HepG2 (cell line): ENCODE measurements around the gene DNAAF3. TPM values are rescaled to one million over a fixed set of nuclear protein-coding genes. Genes with fewer than 3 reads are reported as not detected.
"Not testable (repeated sequence)": the region's sequence is repeated elsewhere in the genome, so short reads cannot be mapped to it uniquely, and the experiment has no call there.

ENCODE experiments used
- ATAC-seq: fragments of 200-7000 bp; cut with Tn5 transposase; 3 replicates; pipeline ENCODE4 v1.9.1; 2020; ENCODE audit warnings: mild to moderate bottlenecking, moderate library complexity
- BruUV-seq: library from RNA; stranded (reverse); fragments of 400-500 nt; replicated peaks from 2 replicates; lab custom pipeline; 2021; lab: Mats Ljungman, UMichigan
- CTCF ChIA-PET: fragments of 300-600 bp; formaldehyde crosslinking; extraction: SDS; loops from one replicate; lab custom pipeline; 2021; ENCODE audit warnings: low total read pairs, inconsistent platforms, low intra/inter-chr PET ratio; lab: Yijun Ruan, JAX
- POLR2A ChIA-PET: fragments of 350-600 bp; sonication (Branson Sonifier 250); formaldehyde crosslinking; loops from one replicate; lab custom pipeline; 2020; ENCODE audit warnings: antibody characterized with exemption, inconsistent platforms; lab: Yijun Ruan, JAX
- DNase-seq: peaks from one replicate; pipeline ENCODE4 v3.0.0-alpha.2; 2015; ENCODE audit warnings: low spot score
- FAIRE-seq: peaks from 3 replicates; lab custom pipeline; 2011; peaks lifted over from hg19 to GRCh38; lab: Jason Lieb, UNC
- H2AFZ ChIP-seq: one replicate; pipeline ENCODE4 v1.6.1; 2011; ENCODE audit warnings: low read length, inconsistent platforms
- H3K27ac ChIP-seq: fragments of 300-600 bp; 3 replicates; pipeline ENCODE4 v1.8.0; 2011; ENCODE audit warnings: mixed run types, mild to moderate bottlenecking, mixed read lengths, low read length, inconsistent platforms; ENCODE audit not compliant: insufficient read depth; ENCODE audit errors: extremely low read length
- H3K27me3 ChIP-seq, 2 experiments: fragments of 200-600 bp in 1 of 2; 2 replicates in 1 of 2; 3 replicates in 1 of 2; pipeline versions ENCODE4 v1.6.0 to v1.8.0; 2011; ENCODE audit warnings: low read length in 2 of 2, mild to moderate bottlenecking in 2 of 2, moderate library complexity in 2 of 2, inconsistent platforms in 1 of 2; ENCODE audit not compliant: insufficient read depth in 2 of 2, control insufficient read depth in 1 of 2
- H3K36me3 ChIP-seq, 2 experiments: fragments of 200-600 bp in 1 of 2; replicated peaks in 1 of 2; 2 replicates in 1 of 2; 3 replicates in 1 of 2; pipeline versions ENCODE4 v1.5.1 to v1.8.0; 2011; ENCODE audit warnings: low read length in 2 of 2, inconsistent platforms in 1 of 2; ENCODE audit not compliant: insufficient read depth in 2 of 2, control insufficient read depth in 1 of 2
- H3K4me1 ChIP-seq: 2 replicates; pipeline ENCODE4 v1.5.1; 2012; ENCODE audit warnings: low read length, inconsistent platforms; ENCODE audit not compliant: insufficient read depth
- H3K4me2 ChIP-seq: 2 replicates; pipeline ENCODE4 v1.6.0; 2011; ENCODE audit warnings: low read depth, low read length, inconsistent platforms
- H3K4me3 ChIP-seq, 3 experiments: fragments of 200-600 bp in 1 of 3; sonication (generic), shearing (Covaris generic) in 1 of 3; replicated peaks in 1 of 3; 2 replicates each; pipeline ENCODE4 v1.5.1; 2011 to 2016; ENCODE audit warnings: low read length in 3 of 3, inconsistent platforms in 2 of 3, low read depth in 2 of 3, mild to moderate bottlenecking in 2 of 3, control low read depth in 1 of 3, mixed read lengths in 1 of 3; ENCODE audit not compliant: insufficient read depth in 1 of 3
- H3K79me2 ChIP-seq: one replicate; pipeline ENCODE4 v1.6.1; 2011; ENCODE audit warnings: low read length, inconsistent platforms; ENCODE audit not compliant: insufficient read depth
- H3K9ac ChIP-seq: 2 replicates; pipeline ENCODE4 v1.6.0; 2011; ENCODE audit warnings: mild to moderate bottlenecking, low read depth, low read length, inconsistent platforms; ENCODE audit not compliant: insufficient read depth
- H3K9me3 ChIP-seq: 2 replicates; pipeline ENCODE4 v1.5.1; 2012; ENCODE audit warnings: mild to moderate bottlenecking, low read length
- H4K20me1 ChIP-seq: 2 replicates; pipeline ENCODE4 v1.6.0; 2011; ENCODE audit warnings: inconsistent platforms, mild to moderate bottlenecking, low read length, moderate library complexity; ENCODE audit not compliant: insufficient read depth
- CREM ChIP-seq, 2 experiments: sonication (generic) in 1 of 2; formaldehyde crosslinking in 1 of 2; IDR thresholded peaks; 2 replicates each; pipeline versions ENCODE4 v1.4.0 to v1.6.1; 2016 to 2020; ENCODE audit warnings: antibody characterized with exemption in 1 of 2, mild to moderate bottlenecking in 1 of 2, missing genetic modification reagents in 1 of 2
- KDM5B ChIP-seq: sonication (generic); formaldehyde crosslinking; IDR thresholded peaks from 2 replicates; pipeline ENCODE4 v1.4.0; 2020; ENCODE audit warnings: missing genetic modification reagents, mild to moderate bottlenecking, borderline replicate concordance
- PCBP2 ChIP-seq: fragments of 200-400 bp; formaldehyde crosslinking; optimal IDR thresholded peaks from 2 replicates; pipeline ENCODE3; 2018; ENCODE audit warnings: low read length, low read depth; ENCODE audit not compliant: poor library complexity, severe bottlenecking
- SKIL ChIP-seq: sonication (generic); formaldehyde crosslinking; IDR thresholded peaks from 2 replicates; pipeline ENCODE4 v1.8.0; 2022; ENCODE audit warnings: missing genetic modification reagents, mild to moderate bottlenecking, moderate library complexity, borderline replicate concordance
- SNAPC5 ChIP-seq: sonication (generic); formaldehyde crosslinking; IDR thresholded peaks from 2 replicates; pipeline ENCODE4 v1.8.1; 2023; ENCODE audit warnings: mild to moderate bottlenecking, missing genetic modification reagents, borderline replicate concordance
- ZBTB20 ChIP-seq: sonication (generic); formaldehyde crosslinking; IDR thresholded peaks from 2 replicates; pipeline ENCODE4 v1.8.1; 2023; ENCODE audit warnings: missing genetic modification reagents, low read depth, mild to moderate bottlenecking, borderline replicate concordance
- ZBTB38 ChIP-seq: sonication (generic); formaldehyde crosslinking; IDR thresholded peaks from 2 replicates; pipeline ENCODE4 v1.5.1; 2020; ENCODE audit warnings: mild to moderate bottlenecking, missing genetic modification reagents
- ZNF580 ChIP-seq: IDR thresholded peaks from 2 replicates; pipeline ENCODE4 v1.6.1; 2016; ENCODE audit warnings: low read depth, borderline replicate concordance
- ZSCAN22 ChIP-seq: sonication (generic); formaldehyde crosslinking; IDR thresholded peaks from 2 replicates; pipeline ENCODE4 v1.4.0; 2020; ENCODE audit warnings: mild to moderate bottlenecking, missing genetic modification reagents
- ZSCAN9 ChIP-seq: IDR thresholded peaks from 2 replicates; pipeline ENCODE4 v1.6.1; 2016; ENCODE audit warnings: borderline replicate concordance
- WGBS: methylation state at CpG from one replicate; pipeline ENCODE4 v1.1.6; 2017; ENCODE audit warnings: low lambda C conversion rate; 5-methylcytosine and 5-hydroxymethylcytosine counted together
- in situ Hi-C: cut with HindIII; loops from 2 replicates; pipeline ENCODE4 v1.10.0; 2017; ENCODE audit warnings: low pct_unique_long_range_greater_than_20kb; ENCODE audit not compliant: extremely low pct_ligation_motif_present
- intact Hi-C: fragments of 100-400 bp; cut with micrococcal nuclease; formaldehyde crosslinking; loops from one replicate; pipeline ENCODE4 v1.10.0; 2022; ENCODE audit not compliant: unreplicated experiment
- polyA plus RNA-seq, 8 experiments: library from polyadenylated mRNA; depleted of rRNA in 3 of 8; stranded (reverse) in 7 of 8; unstranded in 1 of 8; fragments of >200 nt; fragmentation: Illumina TruSeq in 4 of 8; extraction: Trizol in 4 of 8; gene quantifications; 2 replicates each; pipeline versions ENCODE4 v1.2.1 to v1.2.3, GENCODE V29; 2011 to 2016; ENCODE audit warnings: low read depth in 4 of 8, missing spikeins in 1 of 8, mixed read lengths in 1 of 8; ENCODE audit not compliant: insufficient read depth in 1 of 8
- total RNA-seq, 5 experiments: library from RNA; depleted of rRNA; stranded (reverse); fragments of >200 nt; fragmentation: Illumina TruSeq; extraction: Trizol; gene quantifications; 2 replicates each; pipeline ENCODE4 v1.2.3, GENCODE V29; 2016; ENCODE audit warnings: low read depth in 1 of 5
- TF ChIP-seq, protein P1 (sequence below): sonication (generic); formaldehyde crosslinking; IDR thresholded peaks from 2 replicates; pipeline ENCODE4 v1.8.0; 2022; ENCODE audit warnings: mild to moderate bottlenecking, missing genetic modification reagents

Gene DNAAF3
- total and polyA plus RNA-seq, 2 of the 13 experiments (the other 11 are each of a cell fraction or from before 2014, with no cell fraction given): 0.30 to 0.40 TPM

GRCh38 chr19:55173186-55173713 is 6.8 kb upstream of the DNAAF3 start (continued):
- TF ChIP-seq ZBTB38 (0 out of 2 replicates have a peak, but pooled peaks have one; percentile 37), ZNF580 (CRISPR knock-in tag) (no peak)

- BruUV-seq: no TSS peak
- TF ChIP-seq CREM (IDR thresholded peaks at IDR 0.05) (no peak), CREM (CRISPR knock-in tag; IDR thresholded peaks at IDR 0.05) (no peak), SNAPC5 (CRISPR knock-in tag) (no peak), ZSCAN22 (CRISPR knock-in tag) (no peak), ZBTB20 (CRISPR knock-in tag) (no peak), KDM5B (CRISPR knock-in tag) (no peak), SKIL (CRISPR knock-in tag) (no peak), ZSCAN9 (no peak), PCBP2 (no peak)
- TF ChIP-seq, protein P1, sequence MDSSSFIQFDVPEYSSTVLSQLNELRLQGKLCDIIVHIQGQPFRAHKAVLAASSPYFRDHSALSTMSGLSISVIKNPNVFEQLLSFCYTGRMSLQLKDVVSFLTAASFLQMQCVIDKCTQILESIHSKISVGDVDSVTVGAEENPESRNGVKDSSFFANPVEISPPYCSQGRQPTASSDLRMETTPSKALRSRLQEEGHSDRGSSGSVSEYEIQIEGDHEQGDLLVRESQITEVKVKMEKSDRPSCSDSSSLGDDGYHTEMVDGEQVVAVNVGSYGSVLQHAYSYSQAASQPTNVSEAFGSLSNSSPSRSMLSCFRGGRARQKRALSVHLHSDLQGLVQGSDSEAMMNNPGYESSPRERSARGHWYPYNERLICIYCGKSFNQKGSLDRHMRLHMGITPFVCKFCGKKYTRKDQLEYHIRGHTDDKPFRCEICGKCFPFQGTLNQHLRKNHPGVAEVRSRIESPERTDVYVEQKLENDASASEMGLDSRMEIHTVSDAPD (CRISPR knock-in tag): no peak
- TF ChIP-seq, all 625 proteins: peak for 0
- WGBS: 16% methylated on average over 12 of the region's 12 CpGs
- H3K4me2 ChIP-seq: peak overlapping the region; percentile 94; the same call in 1 of the 2 replicates
- DNase-seq: no peak
- ATAC-seq: peak; percentile 10; the same call in 2 of the 3 replicates
- in situ Hi-C loops: no loop called here
- intact Hi-C loops: no loop called here
- H2AFZ ChIP-seq: no peak overlapping the region
- H3K4me1 ChIP-seq: peaks cover 16% of the 10 kb centered on the region; the same call in 1 of the 2 replicates
- H3K9me3 ChIP-seq: no peaks in the 10 kb centered on the region
- peak overlapping the region in 1 of 3 experiments; percentile 77; a peak in 1 of 6 replicates for H3K4me3 ChIP-seq
- no peak overlapping the region for H3K27ac ChIP-seq
- H3K27me3 ChIP-seq: peaks cover 3 to 40% of the 10 kb centered on the region in 2 experiments
- H3K9ac ChIP-seq: no peak overlapping the region
- ChIA-PET POLR2A (interaction anchor here (1.4 to 1.7 kb wide), 2 partner anchors 34 to 36 kb away, joined by 3 to 7 read pairs; partner anchors contain the start of gene PTPRH), CTCF (no interaction called here)
- FAIRE-seq: no peak
- no peaks in the 10 kb centered on the region for H3K79me2 ChIP-seq
- H4K20me1 ChIP-seq: no peaks in the 10 kb centered on the region
- H3K36me3 ChIP-seq: no peaks in the 10 kb centered on the region
Observed at GRCh38 chr19:55172741-55173140, 6.3 kb upstream of the DNAAF3 start.

DNA sequence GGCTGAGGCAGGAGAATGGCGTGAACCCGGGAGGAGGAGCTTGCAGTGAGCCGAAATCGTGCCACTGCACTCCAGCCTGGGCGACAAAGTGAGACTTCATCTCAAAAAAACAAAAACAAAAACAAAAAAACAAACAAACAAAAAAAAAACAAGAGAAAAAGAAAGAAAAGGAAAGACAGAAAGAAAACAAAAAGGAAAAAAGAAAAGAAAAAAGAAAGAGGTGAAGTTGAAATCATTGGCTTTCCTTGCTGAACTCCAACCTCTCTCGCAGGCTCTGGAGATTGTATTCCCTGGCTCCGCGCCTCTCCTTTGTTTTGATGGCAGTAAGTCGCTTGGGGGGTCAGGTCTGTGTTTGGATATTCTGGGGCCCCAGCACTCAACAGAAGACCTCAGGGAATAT is 5.9 kb upstream of the DNAAF3 start:
- H3K4me3 ChIP-seq, H2AFZ ChIP-seq, DNase-seq, H4K20me1 ChIP-seq, FAIRE-seq, intact Hi-C loops, in situ Hi-C loops, H3K27ac ChIP-seq, BruUV-seq, H3K9ac ChIP-seq, CTCF ChIA-PET, H3K36me3 ChIP-seq, POLR2A ChIA-PET, H3K9me3 ChIP-seq, H3K4me2 ChIP-seq, ATAC-seq, H3K79me2 ChIP-seq: not testable (repeated sequence)
- 48% methylated on average over 9 of the region's 9 CpGs for WGBS
- H3K4me1 ChIP-seq: peaks cover 19% of the 10 kb centered on the region
- peaks cover 3 to 39% of the 10 kb centered on the region in 2 experiments for H3K27me3 ChIP-seq
